Sigmoid colon (tissue), 7 donors: ENCODE results near the gene THEMIS. TPM values are rescaled to one million over a fixed set of nuclear protein-coding genes. Genes with fewer than 3 reads are reported as not detected.
"Not testable (repeated sequence)": the region's sequence is repeated elsewhere in the genome, so short reads cannot be mapped to it uniquely, and the experiment has no call there.

Source experiments
- DNase-seq: peaks from one replicate; pipeline ENCODE4 v3.0.0-alpha.2; 2019
- H3K27ac ChIP-seq, 4 donors: fragments of 200-600 bp; sonication (generic); one replicate each; pipeline ENCODE4 v1.5.1; 2016 to 2019; ENCODE audit warnings: mild to moderate bottlenecking in 1 of 4
- H3K27me3 ChIP-seq, 3 donors: fragments of 200-600 bp; sonication (generic); one replicate each; pipeline ENCODE4 v1.5.1; 2019; ENCODE audit warnings: mild to moderate bottlenecking in 1 of 3
- H3K36me3 ChIP-seq, 4 donors: fragments of 200-600 bp; sonication (generic); one replicate each; pipeline ENCODE4 v1.5.1; 2016 to 2019
- H3K4me1 ChIP-seq, 4 donors: fragments of 200-600 bp; sonication (generic); one replicate each; pipeline ENCODE4 v1.5.1; 2017 to 2019
- H3K4me3 ChIP-seq, 4 donors: fragments of 200-600 bp; sonication (generic); one replicate each; pipeline ENCODE4 v1.5.1; 2017 to 2019; ENCODE audit warnings: mild to moderate bottlenecking in 2 of 4, moderate library complexity in 1 of 4
- H3K9me3 ChIP-seq, 4 donors: fragments of 200-600 bp in 3 of 4; sonication (generic) in 3 of 4; one replicate each; pipeline versions ENCODE4 v1.5.1 to v1.6.1; 2013 to 2019
- CTCF ChIP-seq, 4 experiments: fragments of 450-650 bp in 3 of 4; fragments of 200-600 bp in 1 of 4; IDR thresholded peaks; one replicate each; pipeline ENCODE4 v1.5.1; 2016 to 2019; ENCODE audit warnings: antibody characterized with exemption in 4 of 4, mild to moderate bottlenecking in 3 of 4, moderate library complexity in 2 of 4
- EP300 ChIP-seq, 4 donors: sonication (generic); formaldehyde crosslinking; IDR thresholded peaks; one replicate each; pipeline ENCODE4 v1.6.1; 2017; ENCODE audit warnings: antibody characterized with exemption in 4 of 4
- POLR2A ChIP-seq, 2 donors: fragments of 450-650 bp; IDR thresholded peaks; one replicate each; pipeline ENCODE4 v1.6.1; 2016; ENCODE audit warnings: antibody characterized with exemption in 2 of 2, mild to moderate bottlenecking in 2 of 2, moderate library complexity in 2 of 2
- POLR2AphosphoS5 ChIP-seq, 4 donors: sonication (generic); formaldehyde crosslinking; IDR thresholded peaks; one replicate each; pipeline ENCODE4 v1.6.1; 2017; ENCODE audit warnings: antibody characterized with exemption in 4 of 4
- WGBS, 2 donors: extraction: QIAGEN DNeasy Blood & Tissue Kit; methylation state at CpG; one replicate each; pipeline ENCODE4 v1.1.7; 2013; 5-methylcytosine and 5-hydroxymethylcytosine counted together
- intact Hi-C: fragments of 100-400 bp; cut with DNase I; formaldehyde crosslinking; loops from one replicate; pipeline ENCODE4 v1.15.1; 2023
- polyA plus RNA-seq, 3 donors: library from polyadenylated mRNA; stranded (reverse); fragments of 200-250 nt; gene quantifications; one replicate each; pipeline ENCODE4 v1.2.3, GENCODE V29; 2013
- total RNA-seq, 4 donors: library from RNA; depleted of rRNA; stranded (reverse); fragments of >200 nt; gene quantifications; one replicate each; pipeline ENCODE4 v1.1.0, GENCODE V29; 2016
- donor health status: healthy with polysubstance abuse.
- donor health status: Bipolar disorder and iron deficiency.
- donor health status: healthy.

THEMIS gene
- total and polyA plus RNA-seq, 7 donors = 0.33 to 2.5 (median 0.60) TPM; not detected in 2

GRCh38 chr6:127933852-127934840, 33.3 kb upstream of the THEMIS start:
- Histone ChIP-seq H3K9me3 (peaks cover 0 to 5% (median 2%) of the 10 kb centered on the region in 4 donors), H3K4me1 (peaks cover 0 to 5% (median 0%) of the 10 kb centered on the region in 4 donors), H3K36me3 (no peaks in the 10 kb centered on the region), H3K27ac (no peak overlapping the region), H3K4me3 (no peak overlapping the region), H3K27me3 (no peaks in the 10 kb centered on the region)
- 82 to 91% methylated on average over 7 of the region's 7 CpGs for WGBS, 2 donors
- no peak for DNase-seq
- TF ChIP-seq POLR2AphosphoS5 (IDR thresholded peaks at IDR 0.05) = no peak
- TF ChIP-seq EP300 (IDR thresholded peaks at IDR 0.05) = no peak
- TF ChIP-seq POLR2A (IDR thresholded peaks at IDR 0.05) = no peak
- TF ChIP-seq CTCF (IDR thresholded peaks at IDR 0.05) = no peak
- intact Hi-C loops = no loop called here

- 72 to 82% methylated on average over 1 of the region's 1 CpG for WGBS, 2 donors
- DNase-seq = no peak
- no peak for TF ChIP-seq EP300 (IDR thresholded peaks at IDR 0.05)
- no peak for TF ChIP-seq CTCF (IDR thresholded peaks at IDR 0.05)
- no peak for TF ChIP-seq POLR2A (IDR thresholded peaks at IDR 0.05)
- no peak for TF ChIP-seq POLR2AphosphoS5 (IDR thresholded peaks at IDR 0.05)
- peaks cover 0 to 5% (median 0%) of the 10 kb centered on the region in 4 donors for H3K4me1 ChIP-seq
- H3K27ac ChIP-seq = no peak overlapping the region
- no peaks in the 10 kb centered on the region for H3K36me3 ChIP-seq
- no peak overlapping the region for H3K4me3 ChIP-seq
- no peaks in the 10 kb centered on the region for H3K27me3 ChIP-seq
- H3K9me3 ChIP-seq = peaks cover 0 to 5% (median 2%) of the 10 kb centered on the region in 4 donors
- intact Hi-C loops = no loop called here
Measured at GRCh38 chr6:127933137-127933536, 32.3 kb upstream of the THEMIS start.

- 82 to 85% methylated on average over 5 of the region's 5 CpGs for WGBS, 2 donors
- no peak for DNase-seq
- H3K36me3 ChIP-seq = no peaks in the 10 kb centered on the region
- no peaks in the 10 kb centered on the region for H3K27me3 ChIP-seq
- H3K4me1 ChIP-seq = peaks cover 0 to 5% (median 0%) of the 10 kb centered on the region in 4 donors
- TF ChIP-seq CTCF (IDR thresholded peaks at IDR 0.05) = no peak
- no peak for TF ChIP-seq POLR2AphosphoS5 (IDR thresholded peaks at IDR 0.05)
- no peak for TF ChIP-seq EP300 (IDR thresholded peaks at IDR 0.05)
- TF ChIP-seq POLR2A (IDR thresholded peaks at IDR 0.05) = no peak
- peaks cover 0 to 5% (median 2%) of the 10 kb centered on the region in 4 donors for H3K9me3 ChIP-seq
- intact Hi-C loops = no loop called here
- no peak overlapping the region for H3K27ac ChIP-seq
- H3K4me3 ChIP-seq = no peak overlapping the region
Measured at GRCh38 chr6:127932708-127933107, 31.9 kb upstream of the THEMIS start.

- DNase-seq, H3K9me3 ChIP-seq, intact Hi-C loops, H3K4me1 ChIP-seq, H3K27ac ChIP-seq, H3K27me3 ChIP-seq, H3K4me3 ChIP-seq, H3K36me3 ChIP-seq: not testable (repeated sequence)
- 92 to 94% methylated on average over 10 of the region's 10 CpGs for WGBS, 2 donors
Measured at GRCh38 chr6:127926441-127926840, 25.6 kb upstream of the THEMIS start.

- Histone ChIP-seq H3K4me1 (no peaks in the 10 kb centered on the region), H3K36me3 (no peaks in the 10 kb centered on the region), H3K27me3 (no peaks in the 10 kb centered on the region), H3K4me3 (no peak overlapping the region), H3K27ac (no peak overlapping the region), H3K9me3 (peaks cover 0 to 6% (median 1%) of the 10 kb centered on the region in 4 donors)
- DNase-seq = no peak
- no peak for TF ChIP-seq POLR2A (IDR thresholded peaks at IDR 0.05)
- TF ChIP-seq POLR2AphosphoS5 (IDR thresholded peaks at IDR 0.05) = no peak
- no peak for TF ChIP-seq CTCF (IDR thresholded peaks at IDR 0.05)
- no peak for TF ChIP-seq EP300 (IDR thresholded peaks at IDR 0.05)
- 80 to 88% methylated on average over 2 of the region's 2 CpGs for WGBS, 2 donors
- intact Hi-C loops = no loop called here
Measured at GRCh38 chr6:127924440-127924839, 23.6 kb upstream of the THEMIS start.
